ENCODE data around the gene DHX35. TPM values are rescaled to one million over a fixed set of nuclear protein-coding genes. Genes with fewer than 3 reads are reported as not detected.

DHX35 gene
- 6.1 and 13.8 TPM in 2 replicates for total RNA-seq

GRCh38 chr20:38962044-38962927 lies at the start of gene DHX35:
Gene DHX35, plus strand, starts transcription at chr20:38962344. Its CDS starts 24 bp downstream, at chr20:38962368.
- H3K4me3 ChIP-seq (ENCODE audit: low read depth, low read length): peak within 1 kb of the TSS; percentile 99
- peak; percentile 31 for DNase-seq (ENCODE audit: low read depth)
- TF ChIP-seq CTCF (conservative IDR thresholded peaks at IDR 0.05; ENCODE audit: low read depth, low read length): peak; percentile 51

GRCh38 chr20:38915355-38915754 lies 46.8 kb upstream of the DHX35 start:
- no peak for DNase-seq (ENCODE audit: low read depth)

GRCh38 chr20:38917657-38918056 lies 44.5 kb upstream of the DHX35 start:
- H3K4me3 ChIP-seq (ENCODE audit: low read depth, low read length): no peak overlapping the region
- DNase-seq (ENCODE audit: low read depth): no peak
- no peak for TF ChIP-seq CTCF (conservative IDR thresholded peaks at IDR 0.05; ENCODE audit: low read depth, low read length)

More at GRCh38 chr20:38915355-38915754, 46.8 kb upstream of the DHX35 start:
- no peak for TF ChIP-seq CTCF (conservative IDR thresholded peaks at IDR 0.05; ENCODE audit: low read depth, low read length)
- H3K4me3 ChIP-seq (ENCODE audit: low read depth, low read length): no peak overlapping the region

GRCh38 chr20:38918172-38918571 lies 44.0 kb upstream of the DHX35 start:
- TF ChIP-seq CTCF (conservative IDR thresholded peaks at IDR 0.05; ENCODE audit: low read depth, low read length): no peak
- no peak for DNase-seq (ENCODE audit: low read depth)
- no peak overlapping the region for H3K4me3 ChIP-seq (ENCODE audit: low read depth, low read length)

GRCh38 chr20:38919683-38920082 lies 42.5 kb upstream of the DHX35 start:
- no peak overlapping the region for H3K4me3 ChIP-seq (ENCODE audit: low read depth, low read length)
- no peak for TF ChIP-seq CTCF (conservative IDR thresholded peaks at IDR 0.05; ENCODE audit: low read depth, low read length)
- no peak for DNase-seq (ENCODE audit: low read depth)

- no peak for TF ChIP-seq CTCF (conservative IDR thresholded peaks at IDR 0.05; ENCODE audit: low read depth, low read length)
These were observed 41.7 kb upstream of the DHX35 start for GRCh38 chr20:38920411-38920810.

GRCh38 chr20:38920851-38921250 lies 41.3 kb upstream of the DHX35 start:
- no peak for TF ChIP-seq CTCF (conservative IDR thresholded peaks at IDR 0.05; ENCODE audit: low read depth, low read length)

More at GRCh38 chr20:38920411-38920810, 41.7 kb upstream of the DHX35 start:
- H3K4me3 ChIP-seq (ENCODE audit: low read depth, low read length): no peak overlapping the region
- no peak for DNase-seq (ENCODE audit: low read depth)

More at GRCh38 chr20:38920851-38921250, 41.3 kb upstream of the DHX35 start:
- no peak overlapping the region for H3K4me3 ChIP-seq (ENCODE audit: low read depth, low read length)
- no peak for DNase-seq (ENCODE audit: low read depth)
